OCI-M2 (cell line): Measurements from ENCODE around the gene TMA7B.

ENCODE experiments used
- DNase-seq: peaks from one replicate; lab custom pipeline; 2025; ENCODE audit not compliant: unreplicated experiment; lab: John Stamatoyannopoulos, UW

Gene TMA7B

DNA sequence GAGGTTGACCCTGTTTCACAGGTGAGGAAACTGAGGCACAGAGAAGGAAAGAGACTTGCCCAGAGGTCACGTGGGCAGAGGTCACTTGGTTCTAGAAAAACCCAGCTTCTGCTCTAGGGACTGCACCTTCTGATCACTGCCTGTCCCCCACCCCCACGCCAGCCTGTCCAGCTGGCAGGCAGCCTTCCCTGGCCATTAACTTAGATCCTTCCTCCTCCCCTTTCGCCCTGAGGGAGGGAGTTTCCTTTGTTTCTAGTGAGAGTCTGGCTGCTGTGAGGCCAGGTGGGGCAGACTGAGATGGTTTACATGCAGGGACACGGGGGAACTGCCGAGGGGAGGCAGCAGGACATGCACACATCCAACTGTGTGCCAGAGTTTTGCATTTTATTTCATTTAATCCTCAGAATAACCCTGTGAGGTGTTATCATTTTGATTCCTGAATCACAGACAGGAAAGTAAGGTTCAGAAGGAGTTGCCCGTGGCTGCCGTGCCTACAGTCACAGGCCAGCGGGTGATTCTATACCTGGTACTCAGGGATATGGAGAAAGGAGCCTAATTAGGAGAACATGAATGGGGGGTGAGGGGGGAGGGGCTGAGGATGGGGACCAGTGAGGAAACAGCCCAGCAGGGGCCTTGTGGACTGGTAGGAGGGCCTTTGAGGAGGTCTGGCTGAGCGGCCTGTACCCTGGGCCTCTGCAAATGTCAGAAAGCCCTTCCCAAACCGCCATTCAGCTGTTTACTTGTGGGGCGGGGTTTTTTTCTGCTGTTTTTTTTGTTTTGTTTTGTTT lies 37.9 kb downstream of the TMA7B start:
- DNase-seq, result no peak

DNA sequence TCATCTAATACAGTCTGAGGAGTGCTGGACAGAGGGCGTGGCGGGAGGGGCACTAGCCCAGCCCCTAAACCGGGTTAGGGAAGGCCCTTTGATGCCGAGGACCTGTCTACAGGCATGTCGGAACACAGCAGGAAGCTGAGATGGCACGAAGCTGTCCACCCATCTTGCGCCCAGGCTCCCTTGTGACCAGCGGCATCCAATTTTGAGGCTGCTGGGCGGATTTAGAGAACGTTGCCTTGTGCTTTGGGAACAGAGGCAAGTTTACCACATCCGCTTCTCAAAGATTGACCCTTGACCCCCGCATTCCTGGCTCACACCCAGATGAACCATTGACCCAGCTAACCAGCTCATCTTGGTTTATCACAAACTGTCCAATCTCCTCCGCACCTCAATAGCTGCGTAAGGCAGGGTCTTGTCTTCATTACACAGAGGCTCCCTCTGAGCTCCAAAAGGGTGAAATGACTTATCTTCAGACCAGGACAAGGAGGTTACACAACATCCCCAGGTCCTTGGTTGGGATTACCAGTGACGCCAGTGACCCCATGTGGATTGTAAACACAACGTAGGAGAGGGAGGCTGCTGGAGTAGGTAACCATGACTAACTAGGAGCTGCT lies 39.1 kb downstream of the TMA7B start:
- DNase-seq, result no peak

DNA sequence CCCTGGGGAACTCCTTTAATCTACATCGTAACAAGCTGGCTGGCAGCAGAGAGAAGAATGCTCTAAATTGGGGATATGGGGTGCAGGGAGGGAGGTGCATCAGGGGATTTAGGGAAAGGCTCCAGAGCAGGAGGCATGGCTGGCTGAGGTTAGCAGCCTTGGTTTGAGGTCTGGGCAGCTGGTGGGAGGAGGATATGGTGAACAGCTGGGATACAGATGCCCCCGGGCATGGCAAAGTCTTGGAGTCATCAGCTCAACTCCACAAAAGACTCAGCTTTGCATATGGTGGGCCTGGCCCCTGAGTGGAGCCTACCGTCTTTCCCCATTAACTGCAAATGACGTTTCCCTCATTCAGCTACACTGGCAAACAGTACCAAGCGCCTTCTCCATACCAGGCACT lies 40.0 kb downstream of the TMA7B start:
- DNase-seq, result no peak

DNA sequence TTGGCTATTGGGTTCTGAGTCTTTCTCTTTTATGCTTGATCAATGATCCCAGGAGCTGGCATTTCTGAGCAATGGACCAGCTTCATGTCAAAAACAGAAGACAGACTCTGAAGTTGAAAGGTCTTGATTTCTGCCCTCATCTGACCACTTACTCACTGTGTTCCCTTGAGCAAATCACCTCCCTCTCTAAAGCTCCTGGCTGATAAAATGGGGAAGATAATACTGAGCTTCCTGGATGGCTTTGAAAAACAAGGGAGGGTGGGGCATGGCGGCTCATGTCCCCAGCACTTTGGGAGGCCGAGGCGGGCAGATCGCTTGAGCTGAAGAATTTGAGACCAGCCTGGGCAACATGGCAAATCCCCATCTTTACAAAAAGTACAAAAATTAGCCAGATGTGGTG lies 40.9 kb downstream of the TMA7B start:
- no peak for DNase-seq

DNA sequence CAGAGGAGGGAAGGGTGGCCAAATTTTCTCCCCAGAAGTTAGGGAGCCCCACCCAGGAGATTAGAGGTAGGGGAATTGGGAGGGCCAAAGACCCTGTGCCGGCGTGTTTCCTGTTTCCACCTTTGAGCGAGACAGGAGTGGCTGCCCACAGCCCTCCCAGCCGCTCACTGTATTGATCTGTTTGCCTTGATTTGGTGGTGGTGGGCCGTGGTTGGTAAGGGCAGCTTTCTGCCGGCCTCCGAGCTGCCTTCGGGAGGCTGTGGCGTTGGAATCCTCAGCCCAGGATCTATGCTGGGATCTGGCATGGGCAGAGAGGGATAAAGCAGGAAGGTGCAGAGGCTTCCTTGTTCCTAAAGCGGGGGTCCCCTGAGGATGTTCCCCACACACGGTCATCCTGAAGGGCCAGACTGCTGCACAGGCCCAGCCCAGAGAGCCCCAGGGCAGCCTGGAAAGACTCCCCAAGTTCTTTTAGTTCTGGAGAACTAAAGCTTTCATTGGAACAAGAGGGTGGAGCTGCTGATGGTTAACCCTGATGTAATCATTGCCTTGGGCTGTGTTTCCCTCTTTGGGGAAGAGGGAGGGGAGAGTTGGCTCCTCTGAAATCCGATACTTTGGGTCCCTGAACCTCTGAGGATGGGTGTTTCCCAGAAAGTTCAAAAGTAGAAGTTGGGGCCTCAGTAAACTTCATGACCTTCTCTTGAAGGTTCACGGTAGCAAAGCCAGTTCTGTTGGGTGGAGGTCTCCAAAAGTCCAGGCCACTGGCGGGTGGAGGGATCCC lies 41.8 kb downstream of the TMA7B start:
- no peak for DNase-seq

DNA sequence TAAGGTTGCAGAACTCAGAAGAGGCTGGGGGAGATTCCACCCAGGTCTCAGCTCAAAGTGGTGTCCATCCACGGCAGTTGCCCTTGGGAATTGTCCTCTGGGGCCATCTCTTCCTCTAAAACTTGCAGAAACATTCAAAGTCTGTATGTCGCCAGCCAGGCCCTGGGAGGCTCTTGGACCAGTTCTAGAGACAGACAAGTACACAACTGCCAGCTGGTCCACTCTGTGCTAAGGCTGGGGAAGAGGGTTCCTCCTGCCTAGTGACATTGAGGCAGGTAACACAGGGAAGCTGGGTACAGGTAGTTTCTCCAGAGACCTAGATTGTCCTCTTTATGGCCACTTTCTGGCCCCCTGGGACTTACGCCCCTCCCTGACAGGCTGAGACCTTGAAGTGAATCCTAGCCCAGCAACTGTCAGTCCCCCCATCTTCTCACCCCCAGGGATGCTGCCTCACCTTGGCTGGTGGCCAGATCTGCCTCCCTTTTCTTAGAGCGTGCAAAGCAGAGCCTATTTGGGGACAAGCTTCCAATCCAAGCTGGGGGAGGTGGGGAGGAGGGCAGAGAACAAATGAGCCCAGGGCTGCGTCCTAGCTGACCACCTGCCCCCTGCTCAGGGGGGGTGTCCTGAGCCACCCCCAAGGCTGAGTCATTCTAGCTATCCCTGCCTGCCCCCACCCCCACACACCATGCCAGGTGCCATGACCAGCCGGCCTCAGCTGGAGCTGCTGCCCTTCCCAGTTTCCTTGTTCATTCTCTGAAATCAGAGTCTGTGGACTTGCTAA lies 42.9 kb downstream of the TMA7B start:
- DNase-seq, result no peak

DNA sequence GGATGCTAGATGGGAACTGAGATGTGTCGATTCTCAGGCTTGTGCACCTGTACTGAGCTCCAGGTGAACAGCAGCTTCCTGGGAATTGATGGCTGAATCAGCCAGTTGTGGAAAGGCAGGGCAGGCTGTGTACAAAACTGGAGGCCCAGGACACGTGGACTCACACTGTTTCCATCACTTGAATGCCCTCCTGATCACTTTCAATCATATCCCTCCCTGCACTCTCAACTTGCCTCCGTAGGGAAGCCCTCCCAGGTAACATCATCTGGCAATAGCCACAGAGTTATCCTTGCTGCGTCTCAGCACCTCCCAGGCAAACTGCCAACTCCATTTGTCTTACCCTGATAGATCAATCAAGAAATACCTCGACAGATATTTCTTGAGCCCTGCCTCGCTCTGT lies 44.6 kb downstream of the TMA7B start:
- no peak for DNase-seq

DNA sequence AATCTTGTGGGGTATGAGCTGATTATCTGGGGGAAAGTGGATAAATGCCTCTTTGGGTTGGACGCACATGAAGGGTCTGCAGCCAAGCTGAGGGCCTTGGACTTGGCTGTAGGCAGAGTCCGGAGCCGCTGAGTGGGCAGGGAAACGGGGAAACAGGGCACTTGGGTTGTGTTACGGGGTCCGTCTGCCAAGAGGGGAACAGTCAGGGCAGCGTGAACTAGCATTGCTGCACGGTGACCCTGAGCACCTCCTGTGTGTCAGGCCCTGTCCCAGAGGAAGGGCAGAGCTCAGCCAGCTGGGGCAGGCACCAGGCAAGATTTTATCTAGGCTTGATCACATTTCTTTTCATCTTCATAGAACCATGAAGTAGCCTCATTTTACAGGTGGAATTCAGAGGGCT lies 46.4 kb downstream of the TMA7B start:
- no peak for DNase-seq

DNA sequence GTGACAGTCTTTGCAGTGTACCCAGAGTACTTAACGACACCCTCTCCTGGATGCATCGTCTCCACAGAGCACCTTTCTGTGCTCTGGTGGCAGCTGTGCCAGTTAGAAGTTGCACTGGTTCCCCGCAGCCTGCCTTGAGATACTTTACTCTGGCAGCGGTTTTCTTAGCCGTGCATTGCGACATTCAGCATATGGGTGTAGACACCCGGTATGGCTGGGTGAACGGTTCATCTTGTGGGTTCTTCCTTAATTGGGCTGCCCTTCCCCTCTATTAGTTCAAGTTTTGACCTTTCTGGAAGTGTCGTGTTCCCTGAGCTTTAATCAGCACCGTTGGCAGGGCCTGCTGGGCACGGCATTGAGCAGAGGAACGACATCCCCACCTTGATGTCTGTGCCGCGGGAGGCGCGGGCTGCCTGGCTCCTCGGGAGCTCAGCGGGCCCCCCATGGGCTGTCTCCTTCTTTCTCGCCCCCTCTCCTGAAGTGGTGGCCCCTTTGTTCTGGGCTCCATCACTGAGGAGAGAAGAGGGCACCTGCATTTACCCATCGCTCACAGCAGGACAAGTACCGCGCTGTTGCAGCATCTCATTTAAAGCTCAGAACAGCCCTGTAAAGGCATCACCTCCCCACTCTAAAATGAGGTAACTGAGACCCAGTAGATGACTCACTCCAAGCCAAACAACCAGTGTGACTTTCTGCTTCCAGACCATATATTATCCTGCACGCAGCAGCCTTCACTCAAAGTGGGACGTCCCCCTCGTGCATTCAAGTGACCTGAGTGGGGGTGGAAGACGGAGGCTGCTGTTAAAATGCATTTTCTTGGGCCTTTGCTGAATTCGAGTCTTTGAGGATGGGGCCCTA lies 47.9 kb downstream of the TMA7B start:
- DNase-seq, result no peak

DNA sequence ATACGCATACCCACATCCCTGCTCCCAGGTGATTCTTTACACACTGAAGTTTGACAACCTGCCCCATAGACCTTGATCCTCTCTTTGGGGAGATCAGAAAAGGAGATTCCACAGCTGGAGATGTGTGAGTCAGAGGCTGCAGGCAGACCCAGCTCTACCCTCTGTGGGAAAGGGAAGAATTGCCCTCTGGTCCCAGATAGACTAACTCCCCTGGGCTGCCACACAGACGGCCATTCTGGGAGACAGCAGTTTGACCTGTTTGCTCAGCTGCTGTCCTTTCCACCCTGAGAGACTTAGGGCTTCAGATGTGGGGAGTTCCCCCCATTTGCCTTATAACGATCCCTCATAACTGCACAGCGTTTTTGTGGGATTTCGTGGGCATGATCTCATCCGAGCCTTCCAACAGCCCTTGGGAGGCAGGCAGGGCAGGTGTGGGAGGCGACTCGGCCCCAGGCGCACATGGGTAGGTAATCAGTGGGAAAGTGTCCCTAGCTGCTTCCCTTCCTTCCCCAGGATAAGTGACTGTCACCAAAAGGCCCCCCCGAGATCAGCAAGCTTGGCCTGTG lies 48.6 kb downstream of the TMA7B start:
- no peak for DNase-seq

DNA sequence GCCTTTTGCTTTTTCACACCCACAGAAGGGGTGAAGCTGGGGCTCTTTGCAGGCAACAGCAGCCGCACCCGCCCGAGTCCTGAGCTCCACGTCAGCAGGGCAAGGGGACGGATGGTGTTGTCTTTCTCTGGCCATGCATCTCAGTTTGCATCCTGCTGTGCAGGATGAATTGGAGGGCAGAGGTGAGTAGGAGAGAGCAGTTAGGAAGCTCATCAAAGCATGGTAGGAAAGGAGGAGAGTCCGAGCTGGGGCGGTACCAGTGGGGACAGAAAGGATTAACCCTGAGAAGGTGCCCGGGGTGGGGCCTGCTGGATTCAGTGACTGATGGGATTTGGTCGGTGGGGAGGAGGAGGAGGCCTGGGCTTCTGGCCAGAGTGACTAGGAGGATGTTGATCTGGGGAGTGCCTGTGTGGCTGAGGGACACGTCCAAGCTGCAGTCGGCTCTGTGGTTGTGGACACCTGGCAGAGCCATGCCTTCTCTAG lies 49.1 kb downstream of the TMA7B start:
- no peak for DNase-seq

DNA sequence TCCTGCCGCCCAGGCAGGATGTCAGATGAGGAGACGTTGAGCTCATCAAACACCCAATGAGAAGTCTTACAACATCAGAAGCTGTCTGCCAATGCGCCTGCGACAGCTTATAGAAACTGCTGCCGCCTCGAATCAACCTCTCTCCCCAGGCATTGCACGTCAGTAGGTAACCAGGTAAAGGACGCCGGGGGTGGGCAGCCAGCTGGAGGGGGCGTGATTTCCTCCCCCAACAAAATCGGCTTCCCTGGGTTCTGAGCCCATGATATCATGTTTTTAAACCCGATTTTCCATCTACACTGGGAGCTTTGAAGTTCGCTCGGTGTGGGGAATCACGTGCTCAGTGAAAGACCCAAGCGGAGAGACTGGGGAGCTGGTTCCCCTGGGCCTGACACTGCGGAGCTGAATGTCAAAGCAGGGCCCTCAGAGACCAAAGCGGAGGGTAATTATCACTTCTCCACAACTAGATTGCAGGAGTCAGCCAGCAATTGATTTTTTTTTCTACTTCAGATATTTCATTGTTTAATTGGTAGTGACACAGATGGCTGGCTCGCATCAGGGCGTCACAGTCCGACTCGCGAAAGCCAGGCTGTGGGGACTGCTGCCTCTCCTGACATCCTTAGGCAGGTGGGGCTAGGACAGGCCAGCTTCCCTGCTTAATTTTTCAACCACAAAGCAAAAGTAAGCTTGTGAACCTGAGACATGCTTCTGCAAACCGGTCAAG lies 49.9 kb downstream of the TMA7B start:
- no peak for DNase-seq

DNA sequence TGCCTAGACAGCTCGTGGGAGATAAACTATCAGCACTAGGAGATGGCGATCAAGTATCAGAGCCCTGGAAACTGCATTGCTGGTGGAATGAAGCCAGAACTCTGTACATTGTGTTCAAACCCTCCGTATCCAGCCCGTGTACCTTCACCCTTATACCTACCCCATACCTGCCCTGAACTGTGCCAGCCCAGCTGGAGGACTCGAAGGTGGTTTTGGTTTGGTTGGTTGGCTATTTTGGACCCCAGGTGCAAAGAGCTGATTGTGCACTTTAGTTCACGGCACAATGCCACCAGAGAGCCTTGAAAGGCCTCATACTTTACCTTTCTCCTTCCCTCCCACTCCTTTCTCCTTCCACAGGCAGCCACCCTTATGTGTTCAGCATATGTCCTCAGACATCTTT lies 50.5 kb downstream of the TMA7B start:
- DNase-seq, result no peak
